HG03097 (cell line): ENCODE data around the gene A1BG.

Source experiments
- ATAC-seq: cut with Tn5 transposase; IDR thresholded peaks from one replicate; pipeline ENCODE4 v1.9.1; 2021; ENCODE audit not compliant: unreplicated experiment, low FRiP score

The A1BG gene

GRCh38 chr19:58352760-58353671 lies at the start of gene A1BG:
Gene A1BG, minus strand, starts transcription at chr19:58353492. Its CDS starts 55 bp downstream, at chr19:58353437.
- ATAC-seq, result no peak

GRCh38 chr19:58401840-58402421 lies 48.6 kb upstream of the A1BG start:
- no peak for ATAC-seq

GRCh38 chr19:58400916-58401839 lies 47.9 kb upstream of the A1BG start:
- ATAC-seq, result peak; percentile 96

- ATAC-seq, result no peak
These were observed 47.1 kb upstream of the A1BG start for GRCh38 chr19:58400316-58400915.

GRCh38 chr19:58399903-58400302 lies 46.6 kb upstream of the A1BG start:
- no peak for ATAC-seq

- no peak for ATAC-seq
These were observed 45.3 kb upstream of the A1BG start for GRCh38 chr19:58398545-58398944.

GRCh38 chr19:58398087-58398486 lies 44.8 kb upstream of the A1BG start:
- no peak for ATAC-seq

GRCh38 chr19:58397533-58398037 lies 44.3 kb upstream of the A1BG start:
- no peak for ATAC-seq

- no peak for ATAC-seq
These were observed 43.6 kb upstream of the A1BG start for GRCh38 chr19:58396691-58397532.

GRCh38 chr19:58395979-58396627 lies 42.8 kb upstream of the A1BG start:
- no peak for ATAC-seq

GRCh38 chr19:58395220-58395978 lies 42.1 kb upstream of the A1BG start, which contains the start of gene RNF225:
Gene RNF225, plus strand, starts transcription at chr19:58395656. Its CDS starts 434 bp downstream, at chr19:58396090.
- no peak for ATAC-seq

- no peak for ATAC-seq
These were observed 41.5 kb upstream of the A1BG start for GRCh38 chr19:58394821-58395219.

GRCh38 chr19:58393725-58394033 lies 40.4 kb upstream of the A1BG start:
- no peak for ATAC-seq

GRCh38 chr19:58392945-58393724 lies 39.8 kb upstream of the A1BG start:
- no peak for ATAC-seq

GRCh38 chr19:58388175-58388526 lies 34.9 kb upstream of the A1BG start:
- ATAC-seq, result no peak

- ATAC-seq, result no peak
These were observed 34.3 kb upstream of the A1BG start for GRCh38 chr19:58387338-58388174.
